NCI-H1092 (cell line): ENCODE results near the gene MTNR1A.
"Not testable (repeated sequence)": the region's sequence is repeated elsewhere in the genome, so short reads cannot be mapped to it uniquely, and the experiment has no call there.

Experiments
- DNase-seq: peaks from one replicate; lab custom pipeline; 2025; lab: John Stamatoyannopoulos, UW

MTNR1A gene

GRCh38 chr4:186561748-186562147 is 6.4 kb upstream of the MTNR1A start:
- DNase-seq = no peak

DNA sequence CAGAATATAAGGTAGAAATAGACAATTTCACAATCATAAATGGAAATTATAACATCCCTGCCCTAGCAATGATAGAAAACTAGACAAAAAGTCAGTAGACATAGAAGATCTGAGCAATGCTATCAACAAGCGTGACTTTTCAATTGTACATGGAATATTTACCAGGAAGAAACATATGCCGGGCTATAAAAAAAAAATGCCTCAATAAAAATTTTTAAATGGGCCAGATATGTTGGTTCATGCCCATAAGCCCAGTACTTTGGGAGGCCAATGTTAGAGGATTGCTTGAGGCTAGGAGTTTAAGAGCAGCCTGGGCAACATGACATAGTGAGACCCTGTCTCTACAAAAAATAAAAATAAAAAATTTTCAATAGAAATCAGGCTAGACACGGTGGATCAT is 5.3 kb upstream of the MTNR1A start:
- DNase-seq = no peak

DNA sequence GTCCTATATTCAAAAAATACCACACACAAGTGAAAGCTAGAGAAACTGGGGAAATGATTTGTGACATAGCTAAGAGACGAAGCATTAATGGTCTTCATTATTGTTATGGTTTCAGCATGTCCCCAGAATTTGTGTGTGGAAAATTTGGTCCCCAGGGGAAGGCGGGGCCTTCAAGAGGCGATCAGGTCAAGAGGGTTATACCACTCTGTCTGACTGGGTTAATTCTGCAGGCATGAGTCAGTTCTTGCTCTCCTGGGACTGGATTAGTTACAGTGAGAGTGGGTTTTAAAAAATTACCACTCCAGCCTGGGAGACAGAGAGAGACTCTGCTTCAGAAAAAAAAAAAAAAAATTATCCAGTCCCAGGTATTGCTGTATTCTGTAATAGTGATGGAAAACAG is 2.1 kb upstream of the MTNR1A start:
- DNase-seq = no peak

- peak; percentile 10 for DNase-seq
Observed at GRCh38 chr4:186557061-186557460, 1.7 kb upstream of the MTNR1A start.

- DNase-seq = peak; percentile 32
Observed at GRCh38 chr4:186554539-186554913, 841 bp downstream of the MTNR1A start.

- DNase-seq = no peak
Observed at GRCh38 chr4:186553717-186554116, 1.6 kb downstream of the MTNR1A start.

- DNase-seq = no peak
Observed at GRCh38 chr4:186551849-186552248, 3.5 kb downstream of the MTNR1A start.

- DNase-seq = no peak
Observed at GRCh38 chr4:186545436-186545835, 9.9 kb downstream of the MTNR1A start.

DNA sequence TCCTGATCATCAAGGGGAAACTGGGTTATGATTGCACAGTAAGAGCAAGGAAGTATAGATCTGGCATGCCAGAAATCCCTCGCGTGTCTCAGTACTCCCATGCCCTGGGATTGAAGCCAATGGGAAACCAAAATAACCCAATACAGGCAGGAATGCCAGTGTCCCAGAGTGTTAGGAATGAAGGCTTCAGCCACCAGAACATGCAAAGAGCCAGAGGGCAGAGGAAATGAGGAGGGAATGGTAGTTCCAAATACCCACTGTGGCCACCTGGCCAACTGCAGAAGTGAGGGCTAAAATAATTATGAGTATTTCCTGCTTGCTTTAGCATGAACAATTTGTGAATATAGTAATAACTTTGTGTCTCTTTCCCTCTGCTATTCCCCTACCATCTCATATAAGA is 12.2 kb downstream of the MTNR1A start:
- no peak for DNase-seq

DNA sequence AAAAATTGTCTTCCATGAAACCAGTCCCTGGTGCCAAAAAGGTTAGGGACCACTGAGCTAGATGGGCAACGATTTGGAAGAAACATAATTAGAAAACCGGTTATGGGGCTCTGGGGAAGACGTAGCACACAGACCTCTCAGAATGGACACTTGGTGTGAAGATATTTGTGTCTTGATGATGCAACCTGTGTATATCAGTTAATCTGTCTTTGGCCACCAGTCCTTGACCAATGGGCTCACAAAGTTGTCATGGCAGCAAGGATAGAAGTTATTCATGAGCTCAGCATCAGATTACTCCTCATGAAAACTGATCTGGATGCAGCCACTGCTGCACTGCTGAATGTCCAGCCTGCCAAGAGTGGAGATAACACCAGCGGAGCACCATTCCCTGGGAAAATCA is 13.6 kb downstream of the MTNR1A start:
- no peak for DNase-seq

GRCh38 chr4:186537843-186538521 is 17.4 kb downstream of the MTNR1A start:
- no peak for DNase-seq

- no peak for DNase-seq
Observed at GRCh38 chr4:186536285-186536684, 19.1 kb downstream of the MTNR1A start.

DNA sequence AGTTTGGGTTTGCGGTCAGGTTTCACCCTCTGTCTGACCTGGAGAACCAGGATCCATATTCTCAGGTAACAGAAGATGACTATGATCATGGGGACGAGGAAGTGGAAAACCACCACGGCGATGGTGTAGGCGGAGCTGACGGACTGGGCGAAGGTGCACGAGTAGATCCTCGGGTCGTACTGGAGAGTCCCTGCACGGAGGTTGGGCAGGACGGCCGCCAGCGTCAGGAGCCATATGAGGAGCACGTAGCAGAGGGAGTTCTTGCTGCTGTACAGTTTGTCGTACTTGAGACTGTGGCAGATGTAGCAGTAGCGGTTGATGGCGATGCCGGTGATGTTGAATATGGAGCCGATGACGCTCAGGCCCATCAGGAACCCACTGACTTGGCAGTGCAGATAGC is 21.3 kb downstream of the MTNR1A start:
- DNase-seq = no peak

DNA sequence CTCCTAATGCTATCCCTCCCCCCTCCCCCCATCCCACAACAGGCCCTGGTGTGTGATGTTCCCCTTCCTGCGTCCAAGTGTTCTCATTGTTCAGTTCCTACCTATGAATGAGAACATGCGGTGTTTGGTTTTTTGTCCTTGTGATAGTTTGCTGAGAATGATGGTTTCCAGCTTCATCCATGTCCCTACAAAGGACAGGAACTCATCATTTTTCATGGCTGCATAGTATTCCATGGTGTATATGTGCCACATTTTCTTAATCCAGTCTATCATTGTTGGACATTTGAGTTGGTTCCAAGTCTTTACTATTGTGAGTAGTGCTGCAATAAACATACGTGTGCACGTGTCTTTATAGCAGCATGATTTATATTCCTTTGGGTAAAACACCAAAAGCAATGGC is 31.4 kb downstream of the MTNR1A start:
- DNase-seq = not testable (repeated sequence)

DNA sequence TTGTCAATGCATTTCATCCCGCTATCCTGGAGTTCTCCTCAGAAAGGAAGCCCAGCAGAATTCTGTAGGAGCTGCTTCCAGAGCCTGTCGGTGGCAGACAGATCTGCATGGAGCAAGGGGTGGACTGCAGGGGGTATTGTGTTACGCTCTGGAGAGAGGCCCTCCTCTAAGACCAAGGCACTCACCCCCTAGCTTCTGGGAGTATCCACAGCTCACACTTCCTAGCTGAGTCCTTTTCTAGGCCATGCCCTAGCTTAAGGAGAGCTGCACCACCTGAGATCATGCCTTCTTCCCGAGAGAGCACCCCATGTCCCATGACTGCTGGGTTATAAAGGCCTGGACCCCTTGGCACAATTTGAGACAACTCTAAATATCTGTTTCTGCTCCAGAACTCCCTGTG is 39.1 kb downstream of the MTNR1A start:
- no peak for DNase-seq

- DNase-seq = no peak
Observed at GRCh38 chr4:186514271-186514950, 41.0 kb downstream of the MTNR1A start.

GRCh38 chr4:186504771-186505170 is 50.6 kb downstream of the MTNR1A start:
- not testable (repeated sequence) for DNase-seq

- no peak for DNase-seq
Observed at GRCh38 chr4:186502231-186502630, 53.1 kb downstream of the MTNR1A start.

DNA sequence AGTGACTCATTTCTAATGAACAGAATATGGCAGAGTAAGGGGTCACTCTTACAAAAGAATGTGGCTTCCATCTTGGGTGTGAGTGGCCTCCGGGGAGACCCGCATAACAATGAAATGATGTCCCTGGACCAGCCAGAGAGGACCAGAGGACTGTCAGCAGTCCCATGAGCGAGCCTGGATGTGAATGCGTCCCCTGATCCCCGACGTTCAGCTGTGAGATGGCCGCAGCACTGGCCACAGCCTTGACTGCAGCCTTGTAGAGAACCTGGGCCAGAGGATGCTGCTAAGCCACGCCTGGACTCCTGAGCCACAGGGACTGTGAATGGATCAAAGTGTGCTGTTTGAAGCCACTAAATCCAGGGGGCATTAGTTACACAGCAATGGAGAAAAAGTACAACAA is 53.8 kb downstream of the MTNR1A start:
- DNase-seq = no peak

GRCh38 chr4:186500721-186501304 is 54.6 kb downstream of the MTNR1A start:
- DNase-seq = no peak

DNA sequence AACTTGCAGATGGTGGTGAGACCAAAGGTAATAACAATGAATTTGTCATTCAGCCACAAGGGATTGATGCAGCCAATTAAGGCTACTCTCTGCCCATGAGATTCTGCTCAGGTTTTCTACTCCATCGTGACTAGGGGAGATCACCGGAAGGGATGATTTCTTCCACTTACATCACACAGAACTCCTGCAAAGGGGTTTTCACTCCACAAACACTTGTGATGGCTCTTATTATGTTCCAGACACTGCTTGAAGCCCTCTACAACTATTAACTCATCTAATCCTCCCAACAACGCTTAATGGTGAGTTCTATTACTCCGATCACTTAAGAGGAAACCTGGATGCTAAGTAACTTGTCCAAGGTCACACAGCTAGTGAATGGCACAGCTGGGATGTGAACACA is 55.9 kb downstream of the MTNR1A start:
- DNase-seq = no peak

DNA sequence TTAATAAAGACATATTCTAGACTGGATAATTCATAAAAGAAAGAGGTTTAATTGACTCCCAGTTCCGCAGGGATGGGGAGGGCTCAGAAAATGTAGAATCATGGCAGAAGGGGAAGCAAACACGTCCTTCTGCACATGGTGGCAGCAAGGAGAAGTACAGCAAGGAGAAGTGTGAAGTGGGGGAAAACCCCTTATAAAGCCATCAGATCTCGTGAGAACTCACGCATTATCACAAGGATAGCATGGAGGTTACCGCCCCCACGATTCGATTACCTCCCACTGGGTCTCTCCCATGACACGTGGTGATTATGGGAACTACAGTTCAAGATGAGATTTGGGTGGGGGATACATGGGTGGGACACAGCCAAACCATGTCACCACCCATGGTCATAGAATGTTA is 58.3 kb downstream of the MTNR1A start:
- no peak for DNase-seq

DNA sequence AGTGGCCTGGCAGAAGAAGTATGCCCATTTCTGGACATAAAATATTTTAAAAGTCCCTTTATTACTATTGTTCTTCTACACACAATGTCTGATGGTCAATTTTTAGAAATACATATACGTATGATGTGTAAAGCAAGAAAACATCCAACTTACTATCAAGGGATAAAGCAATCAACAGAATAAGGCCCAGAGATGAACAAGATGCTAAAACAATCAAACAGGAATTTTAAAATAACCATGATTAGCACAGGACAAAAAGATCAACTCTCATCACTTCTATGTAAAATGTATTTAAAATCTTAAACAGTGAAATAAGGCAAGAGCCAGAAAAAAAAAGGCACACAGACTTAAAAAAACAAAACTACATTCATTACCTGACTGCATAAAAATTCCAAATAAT is 60.9 kb downstream of the MTNR1A start:
- no peak for DNase-seq

- no peak for DNase-seq
Observed at GRCh38 chr4:186487726-186488125, 67.6 kb downstream of the MTNR1A start.
